Effector memory CD8-positive, alpha-beta T cell (primary cell): ENCODE data around the gene C1orf50.
"Not testable (repeated sequence)": the region's sequence is repeated elsewhere in the genome, so short reads cannot be mapped to it uniquely, and the experiment has no call there.

ENCODE experiments used
- ATAC-seq: fragments of 150-1000 bp; cut with Tn5 transposase; replicated peaks from 2 replicates; pipeline ENCODE4 v1.10.0; 2021; ENCODE audit warnings: mild to moderate bottlenecking, moderate library complexity
- DNase-seq, 3 experiments: peaks; one replicate each; pipeline ENCODE4 v3.0.0; 2021
- H3K27ac Mint-ChIP-seq, 2 donors: one replicate each; pipeline ENCODE4 v1.8.0; 2022; ENCODE audit warnings: mild to moderate bottlenecking in 2 of 2, mixed read lengths in 2 of 2, moderate library complexity in 2 of 2
- H3K27me3 Mint-ChIP-seq, 2 donors: one replicate each; pipeline ENCODE4 v1.8.0; 2022; ENCODE audit warnings: mixed read lengths in 2 of 2
- H3K36me3 Mint-ChIP-seq: one replicate; pipeline ENCODE4 v1.8.0; 2022; ENCODE audit warnings: mild to moderate bottlenecking, moderate library complexity, mixed read lengths; ENCODE audit not compliant: insufficient read depth
- H3K4me1 Mint-ChIP-seq, 2 donors: one replicate each; pipeline ENCODE4 v1.8.0; 2022; ENCODE audit warnings: low read depth in 2 of 2, mixed read lengths in 2 of 2
- H3K4me3 Mint-ChIP-seq, 2 donors: one replicate each; pipeline ENCODE4 v1.8.0; 2022; ENCODE audit warnings: mild to moderate bottlenecking in 2 of 2, mixed read lengths in 2 of 2, moderate library complexity in 2 of 2
- H3K9me3 Mint-ChIP-seq, 2 donors: one replicate each; pipeline ENCODE4 v1.8.0; 2022; ENCODE audit warnings: mixed read lengths in 2 of 2

C1orf50 gene

GRCh38 chr1:42743317-42744147 is 23.5 kb upstream of the C1orf50 start:
- H3K27ac Mint-ChIP-seq = no peak overlapping the region
- H3K4me1 Mint-ChIP-seq = no peaks in the 10 kb centered on the region
- no peaks in the 10 kb centered on the region for H3K9me3 Mint-ChIP-seq
- DNase-seq = no peak
- no peak overlapping the region for H3K4me3 Mint-ChIP-seq
- H3K36me3 Mint-ChIP-seq = peaks cover 18% of the 10 kb centered on the region
- no peaks in the 10 kb centered on the region for H3K27me3 Mint-ChIP-seq
- ATAC-seq = no peak

- H3K27ac Mint-ChIP-seq = no peak overlapping the region
- H3K4me1 Mint-ChIP-seq = no peaks in the 10 kb centered on the region
- peaks cover 15% of the 10 kb centered on the region for H3K36me3 Mint-ChIP-seq
- no peak overlapping the region for H3K4me3 Mint-ChIP-seq
- ATAC-seq (no peak), DNase-seq (no peak)
- no peaks in the 10 kb centered on the region for H3K27me3 Mint-ChIP-seq
- H3K9me3 Mint-ChIP-seq = no peaks in the 10 kb centered on the region
Observed at GRCh38 chr1:42744148-42744413, 23.0 kb upstream of the C1orf50 start.

GRCh38 chr1:42745851-42746250 is 21.2 kb upstream of the C1orf50 start:
- Mint-ChIP-seq H3K27ac (no peak overlapping the region), H3K9me3 (no peaks in the 10 kb centered on the region)
- ATAC-seq = no peak

GRCh38 chr1:42746436-42747105 is 20.5 kb upstream of the C1orf50 start:
- DNase-seq (no peak), ATAC-seq (no peak)
- no peaks in the 10 kb centered on the region for H3K4me1 Mint-ChIP-seq
- no peak overlapping the region for H3K4me3 Mint-ChIP-seq
- no peak overlapping the region for H3K27ac Mint-ChIP-seq
- peaks cover 16% of the 10 kb centered on the region for H3K36me3 Mint-ChIP-seq
- no peaks in the 10 kb centered on the region for H3K9me3 Mint-ChIP-seq
- H3K27me3 Mint-ChIP-seq = no peaks in the 10 kb centered on the region

More at GRCh38 chr1:42745851-42746250, 21.2 kb upstream of the C1orf50 start:
- Mint-ChIP-seq H3K36me3 (peaks cover 16% of the 10 kb centered on the region), H3K27me3 (no peaks in the 10 kb centered on the region), H3K4me3 (no peak overlapping the region), H3K4me1 (no peaks in the 10 kb centered on the region)
- DNase-seq = no peak

GRCh38 chr1:42747125-42747524 is 19.9 kb upstream of the C1orf50 start:
- Mint-ChIP-seq H3K27ac (no peak overlapping the region), H3K36me3 (peaks cover 17% of the 10 kb centered on the region)

GRCh38 chr1:42748021-42748420 is 19.0 kb upstream of the C1orf50 start:
- H3K27ac Mint-ChIP-seq = no peak overlapping the region
- H3K4me1 Mint-ChIP-seq = no peaks in the 10 kb centered on the region
- H3K27me3 Mint-ChIP-seq = no peaks in the 10 kb centered on the region
- no peak overlapping the region for H3K4me3 Mint-ChIP-seq
- ATAC-seq (no peak), DNase-seq (no peak)
- H3K36me3 Mint-ChIP-seq = peaks cover 24% of the 10 kb centered on the region
- H3K9me3 Mint-ChIP-seq = no peaks in the 10 kb centered on the region

More at GRCh38 chr1:42747125-42747524, 19.9 kb upstream of the C1orf50 start:
- Mint-ChIP-seq H3K4me1 (no peaks in the 10 kb centered on the region), H3K4me3 (no peak overlapping the region), H3K9me3 (no peaks in the 10 kb centered on the region), H3K27me3 (no peaks in the 10 kb centered on the region)
- DNase-seq (peak; percentile 25 to 37 (median 29)), ATAC-seq (peak; percentile 32)

GRCh38 chr1:42748461-42749410 is 18.3 kb upstream of the C1orf50 start:
- Mint-ChIP-seq H3K4me3 (no peak overlapping the region), H3K4me1 (no peaks in the 10 kb centered on the region), H3K36me3 (peaks cover 25% of the 10 kb centered on the region)

GRCh38 chr1:42750041-42750440 is 17.0 kb upstream of the C1orf50 start:
- Mint-ChIP-seq H3K36me3 (peaks cover 28% of the 10 kb centered on the region), H3K4me1 (no peaks in the 10 kb centered on the region), H3K9me3 (no peaks in the 10 kb centered on the region), H3K27me3 (no peaks in the 10 kb centered on the region), H3K27ac (peak overlapping the region in 1 of 2 donors; percentile 57), H3K4me3 (no peak overlapping the region)
- ATAC-seq (no peak), DNase-seq (no peak)

More at GRCh38 chr1:42748461-42749410, 18.3 kb upstream of the C1orf50 start:
- H3K27ac Mint-ChIP-seq = peak overlapping the region in 1 of 2 donors; percentile 39
- no peak for DNase-seq
- H3K9me3 Mint-ChIP-seq = no peaks in the 10 kb centered on the region
- ATAC-seq = no peak
- H3K27me3 Mint-ChIP-seq = no peaks in the 10 kb centered on the region

- H3K4me1 Mint-ChIP-seq, ATAC-seq, H3K27me3 Mint-ChIP-seq, DNase-seq, H3K4me3 Mint-ChIP-seq, H3K27ac Mint-ChIP-seq, H3K9me3 Mint-ChIP-seq: not testable (repeated sequence)
- H3K36me3 Mint-ChIP-seq = peaks cover 26% of the 10 kb centered on the region
Observed at GRCh38 chr1:42751511-42752070, 15.5 kb upstream of the C1orf50 start.

- ATAC-seq (no peak), DNase-seq (no peak)
- H3K36me3 Mint-ChIP-seq = peaks cover 27% of the 10 kb centered on the region
- H3K9me3 Mint-ChIP-seq = no peaks in the 10 kb centered on the region
- H3K27ac Mint-ChIP-seq = no peak overlapping the region
- no peak overlapping the region for H3K4me3 Mint-ChIP-seq
- H3K27me3 Mint-ChIP-seq = no peaks in the 10 kb centered on the region
- H3K4me1 Mint-ChIP-seq = peaks cover 2 to 6% of the 10 kb centered on the region in 2 donors
Observed at GRCh38 chr1:42752284-42752683, 14.8 kb upstream of the C1orf50 start.

- ATAC-seq (no peak), DNase-seq (no peak)
- Mint-ChIP-seq H3K4me3 (no peak overlapping the region), H3K27me3 (no peaks in the 10 kb centered on the region), H3K9me3 (no peaks in the 10 kb centered on the region), H3K27ac (no peak overlapping the region), H3K4me1 (peaks cover 2 to 6% of the 10 kb centered on the region in 2 donors), H3K36me3 (peaks cover 23% of the 10 kb centered on the region)
Observed at GRCh38 chr1:42753070-42753469, 14.0 kb upstream of the C1orf50 start.

- Mint-ChIP-seq H3K4me1 (peaks cover 2 to 6% of the 10 kb centered on the region in 2 donors), H3K4me3 (no peak overlapping the region), H3K27me3 (no peaks in the 10 kb centered on the region), H3K9me3 (no peaks in the 10 kb centered on the region), H3K27ac (peak overlapping the region; percentile 30 to 55), H3K36me3 (peaks cover 31% of the 10 kb centered on the region)
- ATAC-seq (peak; percentile 48), DNase-seq (no peak)
Observed at GRCh38 chr1:42756956-42757891, 9.8 kb upstream of the C1orf50 start.
